KBM-7 (cell line): Measurements from ENCODE around the gene SLC2A1.

Experiments
- DNase-seq: peaks from one replicate; pipeline ENCODE4 v3.0.0-alpha.2; 2015
- in situ Hi-C: fragments of 300-500 bp; cut with MboI; formaldehyde crosslinking; loops from 2 replicates; pipeline ENCODE4 v1.14.3; 2020; ENCODE audit warnings: low sequenced_read_pairs, low pct_unique_long_range_greater_than_20kb, mixed read lengths

SLC2A1 gene

DNA sequence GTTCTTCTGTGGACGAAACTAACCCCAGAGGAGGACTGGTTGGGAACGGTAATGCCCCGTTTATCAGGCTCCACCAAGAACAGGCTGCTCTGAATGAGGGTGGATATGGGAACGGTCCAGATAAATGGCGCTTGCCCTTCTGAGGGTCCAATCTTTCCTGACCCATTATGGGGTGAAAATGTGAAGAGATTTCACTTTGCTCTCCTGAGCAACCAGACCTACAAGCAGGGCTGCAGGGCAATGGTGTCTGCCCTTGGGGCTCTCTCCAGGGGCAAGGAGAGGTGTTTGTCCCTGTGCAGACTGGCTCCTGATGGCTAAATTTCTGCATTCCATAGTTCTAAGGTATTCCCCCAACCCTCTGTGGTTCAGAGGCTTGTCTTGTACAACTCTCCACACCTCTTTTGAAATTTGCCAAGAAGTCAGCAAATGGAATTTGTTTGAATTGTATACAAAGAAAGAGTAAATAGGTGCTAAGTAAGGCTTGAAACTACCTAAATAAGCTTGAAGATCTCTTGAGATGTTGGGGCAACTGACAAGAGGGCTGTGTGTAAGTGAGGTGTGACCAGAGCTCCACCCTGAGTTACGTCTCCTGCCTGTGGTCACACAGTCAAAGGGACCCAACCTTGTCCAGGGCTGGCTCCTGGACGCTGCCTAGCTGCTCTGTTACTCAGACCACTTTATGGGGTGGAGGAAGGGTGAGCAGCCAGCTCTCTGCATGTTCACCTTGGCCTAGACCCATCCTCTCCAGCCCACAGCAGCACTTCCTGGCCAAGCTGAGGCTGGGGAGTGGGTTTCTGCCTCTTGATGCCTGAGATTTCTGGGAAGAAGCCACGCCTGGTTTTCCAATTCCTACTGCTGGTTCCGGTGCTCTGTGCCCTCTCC, 24.8 kb downstream of the SLC2A1 start:
- in situ Hi-C loops = no loop called here

DNA sequence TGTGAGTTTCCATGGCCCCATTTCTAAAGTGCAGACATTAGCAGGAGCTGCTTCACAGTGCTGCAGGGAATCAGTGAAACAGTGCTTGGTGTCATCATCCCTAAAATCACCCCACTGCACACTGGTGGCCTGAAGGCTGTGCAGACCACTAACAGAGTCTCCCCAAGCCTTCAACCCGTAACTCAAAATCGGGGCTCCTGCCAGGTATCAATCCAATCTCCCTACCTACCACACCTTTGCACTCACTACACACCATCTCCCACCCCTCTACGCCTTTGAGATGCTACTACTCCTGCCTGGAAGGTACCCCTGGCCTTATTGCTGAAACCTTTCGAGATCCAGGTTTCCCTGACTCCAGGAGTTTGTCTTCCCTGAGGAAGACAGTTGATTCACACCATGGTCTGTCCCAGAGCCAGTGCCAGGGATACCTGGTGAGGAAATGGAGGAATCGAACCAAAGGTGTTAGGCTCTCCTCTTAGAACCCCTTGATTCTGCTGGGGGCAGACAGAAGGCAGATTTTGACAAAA, 25.5 kb downstream of the SLC2A1 start:
- in situ Hi-C loops = no loop called here
- no peak for DNase-seq

More for the DNA sequence above, 24.8 kb downstream of the SLC2A1 start:
- no peak for DNase-seq

GRCh38 chr1:42932442-42932941, 26.2 kb downstream of the SLC2A1 start:
- DNase-seq = no peak
- in situ Hi-C loops = no loop called here

- in situ Hi-C loops = no loop called here
- peak; percentile 84 for DNase-seq
Measured at GRCh38 chr1:42931911-42932422, 26.7 kb downstream of the SLC2A1 start.

DNA sequence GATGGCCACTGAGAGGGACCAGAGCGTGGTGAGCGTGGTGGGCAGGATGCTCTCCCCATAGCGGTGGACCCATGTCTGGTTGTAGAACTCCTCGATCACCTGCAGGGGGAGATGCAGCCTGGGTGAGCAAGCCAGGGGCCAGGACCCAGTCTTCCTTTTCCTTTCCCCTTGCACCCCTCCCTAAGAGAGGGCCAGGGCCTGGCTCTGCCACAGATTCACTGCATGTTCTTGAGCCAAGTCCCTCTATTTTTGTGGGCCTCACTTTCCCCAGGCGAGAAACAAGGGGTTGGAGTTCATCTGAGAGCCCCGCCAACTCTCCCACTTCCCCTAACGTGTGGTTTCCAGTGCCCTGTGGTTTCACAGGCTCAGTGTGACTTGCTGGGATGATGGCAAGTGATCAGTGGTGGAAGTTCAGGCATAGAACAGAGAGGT, 27.5 kb downstream of the SLC2A1 start:
- in situ Hi-C loops = no loop called here
- DNase-seq = peak; percentile 82

GRCh38 chr1:42930178-42931107, 28.2 kb downstream of the SLC2A1 start:
- in situ Hi-C loops = no loop called here
- DNase-seq = no peak

DNA sequence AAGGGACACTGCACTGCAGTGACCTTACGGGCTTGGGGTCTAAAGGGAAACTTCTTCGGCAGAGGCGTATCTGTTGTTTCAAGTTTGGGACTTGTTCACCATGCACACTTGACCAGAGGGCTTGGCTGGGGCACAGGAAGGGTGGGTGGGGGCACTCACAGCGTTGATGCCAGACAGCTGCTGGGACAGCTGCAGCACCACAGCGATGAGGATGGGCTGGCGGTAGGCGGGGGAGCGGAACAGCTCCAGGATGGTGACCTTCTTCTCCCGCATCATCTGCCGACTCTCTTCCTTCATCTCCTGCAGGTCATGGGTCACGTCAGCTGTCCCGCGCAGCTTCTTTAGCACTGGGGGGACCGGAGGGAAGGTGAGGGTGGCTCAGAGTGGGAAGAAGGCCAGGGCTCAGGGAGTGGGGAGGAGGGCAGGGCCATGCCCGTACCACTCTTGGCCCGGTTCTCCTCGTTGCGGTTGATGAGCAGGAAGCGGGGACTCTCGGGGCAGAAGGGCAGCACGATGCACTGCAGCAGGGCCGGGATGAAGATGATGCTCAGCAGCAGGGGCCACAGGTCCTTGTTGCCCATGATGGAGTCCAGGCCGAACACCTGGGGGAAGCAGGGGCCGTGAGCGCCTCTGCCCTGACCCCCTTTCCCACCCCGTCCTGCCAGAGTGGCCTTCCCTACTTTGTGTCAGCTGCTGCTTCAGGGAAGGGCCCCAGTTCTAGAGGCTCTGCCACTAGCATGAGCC, 29.1 kb downstream of the SLC2A1 start:
- in situ Hi-C loops = no loop called here
- no peak for DNase-seq

DNA sequence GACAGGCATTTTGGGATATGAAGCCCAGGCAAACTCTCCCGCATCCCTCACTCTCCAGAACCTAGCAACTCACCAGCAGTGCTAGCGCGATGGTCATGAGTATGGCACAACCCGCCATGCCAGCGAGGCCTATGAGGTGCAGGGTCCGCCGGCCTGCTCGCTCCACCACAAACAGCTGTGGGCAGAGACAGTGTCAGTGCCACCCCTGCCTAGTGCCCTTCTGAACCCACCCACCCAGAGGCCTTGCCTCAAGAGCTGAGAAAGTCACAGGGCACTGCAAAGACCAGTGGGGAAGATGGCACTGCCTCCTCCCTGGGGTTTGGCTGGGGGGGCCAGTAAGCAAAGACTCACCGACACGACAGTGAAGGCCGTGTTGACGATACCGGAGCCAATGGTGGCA, 29.8 kb downstream of the SLC2A1 start:
- in situ Hi-C loops = no loop called here
- no peak for DNase-seq

DNA sequence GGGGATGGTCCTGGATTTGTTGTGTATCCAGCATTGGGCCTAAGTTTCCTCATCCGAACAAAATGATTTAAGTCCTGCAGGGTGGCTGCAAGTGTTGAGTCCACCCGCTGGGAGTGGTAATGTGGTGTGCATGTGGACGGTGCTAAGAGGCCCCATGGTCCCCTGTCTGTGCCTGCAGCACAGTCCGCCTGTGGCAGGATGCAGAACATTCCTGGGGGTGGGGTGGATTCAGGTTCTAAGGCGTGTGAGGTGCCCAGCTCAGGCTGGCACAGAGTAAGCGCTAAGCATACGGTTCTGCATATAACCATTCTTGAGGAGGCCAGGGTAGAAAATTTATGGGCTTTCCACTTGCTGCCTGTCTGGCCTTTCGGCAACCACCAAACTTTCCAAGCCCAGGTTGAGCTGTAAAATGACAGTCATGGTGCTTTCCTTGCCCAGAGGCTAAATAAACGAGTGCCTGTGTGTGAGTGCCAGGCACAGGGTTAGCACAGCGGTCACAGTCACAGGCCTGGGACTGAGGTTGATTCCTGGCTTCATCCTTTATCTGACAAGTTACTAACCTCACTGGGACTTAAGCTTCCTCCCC, 30.7 kb downstream of the SLC2A1 start:
- DNase-seq = no peak
- in situ Hi-C loops = no loop called here

DNA sequence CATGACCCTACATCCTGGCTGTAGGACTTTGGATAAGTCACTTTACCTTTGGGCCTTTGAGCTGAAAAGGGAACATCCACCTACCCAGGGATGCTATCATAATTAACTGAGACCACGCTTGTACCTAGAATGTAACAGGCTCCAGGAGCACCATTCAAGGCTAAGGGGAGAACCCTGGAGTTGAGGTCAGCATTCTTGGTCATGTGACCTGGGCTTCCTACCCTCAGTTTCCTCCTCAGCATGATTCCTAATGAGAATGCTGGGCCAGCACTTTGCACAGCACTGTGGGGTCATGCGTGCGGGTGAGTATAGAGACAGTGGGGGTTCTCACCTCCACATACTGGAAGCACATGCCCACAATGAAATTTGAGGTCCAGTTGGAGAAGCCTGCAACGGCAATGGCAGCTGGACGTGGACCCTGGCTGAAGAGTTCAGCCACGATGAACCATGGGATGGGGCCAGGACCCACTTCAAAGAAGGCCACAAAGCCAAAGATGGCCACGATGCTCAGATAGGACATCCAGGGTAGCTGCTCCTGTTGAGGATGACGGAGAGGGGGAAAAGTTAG, 31.3 kb downstream of the SLC2A1 start:
- DNase-seq = no peak
- in situ Hi-C loops = no loop called here

- in situ Hi-C loops = no loop called here
- DNase-seq = no peak
Measured at GRCh38 chr1:42926879-42927242, 31.8 kb downstream of the SLC2A1 start.

- DNase-seq = no peak
- in situ Hi-C loops = no loop called here
Measured at GRCh38 chr1:42926235-42926878, 32.3 kb downstream of the SLC2A1 start.

DNA sequence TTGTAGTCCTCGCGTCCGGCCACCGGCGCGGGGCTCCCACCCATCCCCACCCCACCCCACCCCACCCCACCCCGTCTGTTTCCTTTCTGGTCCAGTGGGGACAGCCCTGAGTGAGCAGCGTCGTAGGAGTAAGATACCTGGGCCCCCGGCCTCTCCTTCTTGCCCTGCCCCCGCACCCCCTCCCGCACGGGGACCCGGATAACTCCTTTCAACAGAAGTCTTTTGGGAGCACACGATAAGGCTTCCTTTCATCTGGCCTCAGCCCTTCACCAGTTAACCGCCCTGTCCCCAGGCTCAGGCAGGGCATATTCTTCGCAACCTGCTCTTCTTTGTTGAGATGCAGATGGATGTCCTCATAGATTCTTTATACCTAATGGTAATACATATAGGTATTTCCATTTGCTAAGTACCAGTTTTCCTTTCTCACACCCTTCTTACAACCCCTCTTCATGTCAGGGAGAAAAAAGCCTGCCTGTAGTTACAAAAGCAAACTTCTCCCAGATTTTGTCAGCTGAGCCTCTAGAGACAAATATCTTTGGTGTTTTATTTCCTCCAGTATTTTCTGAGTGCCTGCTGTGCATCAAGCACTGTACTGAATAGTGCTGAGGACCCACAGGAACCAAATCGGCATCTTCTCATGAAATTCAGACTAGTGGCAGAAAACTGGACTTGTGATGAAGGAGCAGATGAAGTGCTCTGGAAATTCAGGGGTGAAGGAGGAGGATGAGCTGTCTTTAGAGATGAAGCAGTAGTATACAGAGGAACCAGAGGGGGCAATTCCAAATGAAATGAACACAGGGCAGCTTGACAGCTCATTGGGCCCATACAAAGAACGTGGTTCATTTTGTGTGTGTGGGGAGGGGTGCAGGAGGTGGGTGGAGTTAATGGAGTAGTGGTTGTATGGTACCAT, 33.6 kb downstream of the SLC2A1 start:
- in situ Hi-C loops = no loop called here

GRCh38 chr1:42924082-42924850, 34.4 kb downstream of the SLC2A1 start:
- in situ Hi-C loops = no loop called here
- DNase-seq = no peak

More for the DNA sequence above, 33.6 kb downstream of the SLC2A1 start:
- no peak for DNase-seq

DNA sequence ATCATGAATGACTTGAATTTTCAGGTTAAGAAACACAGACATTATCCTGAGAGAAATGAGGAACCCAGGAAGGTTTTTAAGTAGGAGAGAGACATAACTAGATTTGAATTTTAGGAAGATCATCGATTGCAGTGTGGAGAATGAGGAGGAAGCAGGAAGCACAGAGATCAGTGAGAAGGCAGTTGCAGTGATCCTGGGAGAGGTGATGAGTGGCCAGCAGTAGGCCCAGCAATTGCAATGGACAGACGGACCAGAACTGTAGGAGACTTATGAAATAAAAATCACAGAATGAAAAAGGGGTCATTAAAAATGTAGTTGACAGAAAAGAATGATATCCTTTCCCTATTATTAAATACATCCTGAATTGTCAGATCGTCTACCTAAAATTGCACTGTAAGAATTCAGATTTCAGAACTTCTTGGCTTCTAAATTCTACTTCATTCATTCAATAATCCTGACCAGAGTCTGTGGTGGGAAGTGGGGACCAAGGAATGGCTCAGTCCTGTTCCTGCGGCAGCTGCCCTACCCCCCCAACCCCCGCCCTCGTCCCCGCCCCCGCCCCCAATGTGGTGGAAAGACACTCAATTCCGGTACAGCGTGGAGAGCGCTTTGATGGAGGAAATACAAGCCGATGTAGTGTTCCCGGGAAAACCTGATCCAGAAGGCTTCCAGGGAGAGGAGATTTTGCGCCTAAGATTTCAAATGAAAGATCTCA, 35.1 kb downstream of the SLC2A1 start:
- in situ Hi-C loops = no loop called here

More for the DNA sequence above, 35.1 kb downstream of the SLC2A1 start:
- DNase-seq = no peak
